ENCODE results near the gene KRTAP16-1.

- TF ChIP-seq CTCF (IDR thresholded peaks at IDR 0.05) (no peak), POLR2A (IDR thresholded peaks at IDR 0.05) (no peak)
Measured at GRCh38 chr17:41334385-41335305, 25.5 kb upstream of the KRTAP16-1 start.

Measured in uterus (tissue), 2 donors.